ENCODE results near the gene UBA7.
"Not testable (repeated sequence)": the region's sequence is repeated elsewhere in the genome, so short reads cannot be mapped to it uniquely, and the experiment has no call there.

The UBA7 gene

GRCh38 chr3:49804141-49805041 lies 9.4 kb downstream of the UBA7 start:
- DNase-seq = no peak

GRCh38 chr3:49803465-49804140 lies 10.2 kb downstream of the UBA7 start:
- peak; percentile 56 for DNase-seq

GRCh38 chr3:49802719-49803464 lies 10.9 kb downstream of the UBA7 start, which contains the start of gene INKA1:
Gene INKA1 (plus strand): TSS chr3:49803261. CDS start chr3:49803393, 132 bp downstream.
- peak; percentile 67 for DNase-seq

GRCh38 chr3:49801160-49801559 lies 12.6 kb downstream of the UBA7 start:
- DNase-seq = no peak

- no peak for DNase-seq
Observed at GRCh38 chr3:49799761-49800160, 14.0 kb downstream of the UBA7 start, which contains the start of gene CDHR4. Gene CDHR4 (minus strand): TSS chr3:49799873. CDS start chr3:49799812, 61 bp downstream.

GRCh38 chr3:49799105-49799504 lies 14.6 kb downstream of the UBA7 start:
- DNase-seq = no peak

GRCh38 chr3:49794926-49795905 lies 18.5 kb downstream of the UBA7 start:
- no peak for DNase-seq

- no peak for DNase-seq
Observed at GRCh38 chr3:49794431-49794830, 19.3 kb downstream of the UBA7 start.

GRCh38 chr3:49793486-49794085 lies 20.2 kb downstream of the UBA7 start:
- DNase-seq = no peak

- no peak for DNase-seq
Observed at GRCh38 chr3:49792371-49793150, 21.2 kb downstream of the UBA7 start.

GRCh38 chr3:49791571-49791970 lies 22.2 kb downstream of the UBA7 start:
- DNase-seq = no peak

GRCh38 chr3:49790626-49791411 lies 22.9 kb downstream of the UBA7 start:
- no peak for DNase-seq

GRCh38 chr3:49788056-49788455 lies 25.7 kb downstream of the UBA7 start:
- DNase-seq = no peak

GRCh38 chr3:49787536-49787935 lies 26.2 kb downstream of the UBA7 start:
- no peak for DNase-seq

- DNase-seq = no peak
Observed at GRCh38 chr3:49787182-49787464, 26.6 kb downstream of the UBA7 start.

- DNase-seq = peak; percentile 97
Observed at GRCh38 chr3:49786357-49787181, 27.2 kb downstream of the UBA7 start, which contains the start of gene IP6K1. Gene IP6K1 (minus strand): TSS chr3:49786542. CDS start chr3:49748040, 38,502 bp downstream.

- no peak for DNase-seq
Observed at GRCh38 chr3:49785565-49786356, 28.0 kb downstream of the UBA7 start.

- not testable (repeated sequence) for DNase-seq
Observed at GRCh38 chr3:49782277-49782676, 31.5 kb downstream of the UBA7 start.

All from NCI-H1105 treated with DMSO at 0.1 percent for 48 hours (cell line).